Measurements from ENCODE around the gene BCL2A1.
"Not testable (repeated sequence)": the region's sequence is repeated elsewhere in the genome, so short reads cannot be mapped to it uniquely, and the experiment has no call there.

GRCh38 chr15:80011041-80011523 is 40.1 kb upstream of the BCL2A1 start:
- TF ChIP-seq, protein P1, sequence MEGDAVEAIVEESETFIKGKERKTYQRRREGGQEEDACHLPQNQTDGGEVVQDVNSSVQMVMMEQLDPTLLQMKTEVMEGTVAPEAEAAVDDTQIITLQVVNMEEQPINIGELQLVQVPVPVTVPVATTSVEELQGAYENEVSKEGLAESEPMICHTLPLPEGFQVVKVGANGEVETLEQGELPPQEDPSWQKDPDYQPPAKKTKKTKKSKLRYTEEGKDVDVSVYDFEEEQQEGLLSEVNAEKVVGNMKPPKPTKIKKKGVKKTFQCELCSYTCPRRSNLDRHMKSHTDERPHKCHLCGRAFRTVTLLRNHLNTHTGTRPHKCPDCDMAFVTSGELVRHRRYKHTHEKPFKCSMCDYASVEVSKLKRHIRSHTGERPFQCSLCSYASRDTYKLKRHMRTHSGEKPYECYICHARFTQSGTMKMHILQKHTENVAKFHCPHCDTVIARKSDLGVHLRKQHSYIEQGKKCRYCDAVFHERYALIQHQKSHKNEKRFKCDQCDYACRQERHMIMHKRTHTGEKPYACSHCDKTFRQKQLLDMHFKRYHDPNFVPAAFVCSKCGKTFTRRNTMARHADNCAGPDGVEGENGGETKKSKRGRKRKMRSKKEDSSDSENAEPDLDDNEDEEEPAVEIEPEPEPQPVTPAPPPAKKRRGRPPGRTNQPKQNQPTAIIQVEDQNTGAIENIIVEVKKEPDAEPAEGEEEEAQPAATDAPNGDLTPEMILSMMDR (conservative IDR thresholded peaks at IDR 0.05; ENCODE audit: low read length) = not testable (repeated sequence)
- not testable (repeated sequence) for TF ChIP-seq EZH2phosphoT487 (IDR thresholded peaks at IDR 0.05; ENCODE audit: borderline replicate concordance, low read depth, low read length)
